Panc1 (cell line): Measurements from ENCODE around the gene PSMB7. TPM values are rescaled to one million over a fixed set of nuclear protein-coding genes. Genes with fewer than 3 reads are reported as not detected.

ENCODE experiments used
- ATAC-seq: fragments of 200-7000 bp; cut with Tn5 transposase; 2 replicates; pipeline ENCODE4 v1.9.1; 2020; ENCODE audit warnings: mild to moderate bottlenecking, moderate library complexity
- BruUV-seq: library from RNA; stranded (reverse); fragments of 400-500 nt; replicated peaks from 2 replicates; lab custom pipeline; 2021; lab: Mats Ljungman, UMichigan
- CTCF ChIA-PET: fragments of 300-600 bp; sonication (Branson Sonifier 250); formaldehyde crosslinking; loops from one replicate; lab custom pipeline; 2022; ENCODE audit warnings: antibody characterized with exemption; lab: Charles Lee
- POLR2A ChIA-PET: fragments of 300-600 bp; sonication (Branson Sonifier 250); formaldehyde crosslinking; loops from one replicate; lab custom pipeline; 2022; ENCODE audit warnings: antibody characterized with exemption; lab: Charles Lee
- DNase-seq: peaks from one replicate; pipeline ENCODE4 v3.0.0-alpha.2; 2010; ENCODE audit warnings: low read depth, low spot score
- H3K27ac ChIP-seq: 2 replicates; pipeline ENCODE4 v1.5.1; 2011; ENCODE audit warnings: mild to moderate bottlenecking, low read length, inconsistent platforms
- H3K27me3 ChIP-seq: fragments of 200-500 bp; sonication (Bioruptor generic); 2 replicates; pipeline ENCODE4 v1.6.0; 2014; ENCODE audit warnings: low read length, inconsistent platforms; ENCODE audit not compliant: control insufficient read depth, insufficient read depth
- H3K36me3 ChIP-seq: fragments of 200-500 bp; sonication (Bioruptor generic); 2 replicates; pipeline ENCODE4 v1.5.1; 2014; ENCODE audit warnings: inconsistent platforms, mild to moderate bottlenecking, low read length, moderate library complexity; ENCODE audit not compliant: control insufficient read depth, insufficient read depth
- H3K4me1 ChIP-seq: 2 replicates; pipeline ENCODE4 v1.5.1; 2011; ENCODE audit warnings: inconsistent platforms, mild to moderate bottlenecking, low read length, moderate library complexity; ENCODE audit not compliant: control insufficient read depth, insufficient read depth
- H3K4me3 ChIP-seq, 2 experiments: 2 replicates each; pipeline ENCODE4 v1.5.1; 2011 to 2012; ENCODE audit warnings: low read depth in 2 of 2, low read length in 2 of 2, mild to moderate bottlenecking in 2 of 2, inconsistent platforms in 1 of 2, moderate library complexity in 1 of 2
- H3K9me3 ChIP-seq: fragments of 200-500 bp; sonication (Bioruptor generic); 2 replicates; pipeline ENCODE4 v1.5.1; 2014; ENCODE audit warnings: low read depth, mild to moderate bottlenecking, inconsistent platforms, low read length, moderate library complexity; ENCODE audit not compliant: control insufficient read depth, insufficient read depth
- CTCF ChIP-seq: fragments of 450-650 bp; IDR thresholded peaks from 2 replicates; pipeline ENCODE4 v1.5.1; 2017; ENCODE audit warnings: mild to moderate bottlenecking
- POLR2AphosphoS5 ChIP-seq: IDR thresholded peaks from 2 replicates; pipeline ENCODE4 v1.6.1; 2012; ENCODE audit warnings: mild to moderate bottlenecking, low read depth, low read length, moderate library complexity
- REST ChIP-seq, 2 experiments: IDR thresholded peaks; 2 replicates each; pipeline ENCODE4 v1.6.1; 2011 to 2012; ENCODE audit warnings: low read depth in 2 of 2, control low read depth in 1 of 2, low read length in 1 of 2, mild to moderate bottlenecking in 1 of 2, moderate library complexity in 1 of 2; ENCODE audit not compliant: insufficient read depth in 1 of 2
- SIN3A ChIP-seq: IDR thresholded peaks from 2 replicates; pipeline ENCODE4 v1.6.1; 2012; ENCODE audit warnings: low read depth, mild to moderate bottlenecking, low read length, moderate library complexity, borderline replicate concordance; ENCODE audit not compliant: insufficient read depth
- TCF7L2 ChIP-seq: IDR thresholded peaks from 2 replicates; pipeline ENCODE4 v1.6.1; 2011; ENCODE audit warnings: mild to moderate bottlenecking, low read depth, low read length, inconsistent platforms
- in situ Hi-C: cut with HindIII; loops from 2 replicates; pipeline ENCODE4 v1.10.0; 2016; ENCODE audit warnings: low sequenced_read_pairs, low pct_unique_long_range_greater_than_20kb
- intact Hi-C: fragments of 100-400 bp; cut with micrococcal nuclease; formaldehyde crosslinking; loops from one replicate; pipeline ENCODE4 v1.10.0; 2022; ENCODE audit not compliant: unreplicated experiment
- total RNA-seq: library from RNA; stranded (reverse); gene quantifications from one replicate; pipeline ENCODE4 v1.2.1, GENCODE V29; 2021; ENCODE audit not compliant: unreplicated experiment

The PSMB7 gene
- total RNA-seq, 1 experiment from 2014 or later = 167 TPM

GRCh38 chr9:124454296-124454695 is 39.1 kb upstream of the PSMB7 start:
- ChIA-PET CTCF (no interaction called here), POLR2A (no interaction called here)
- Histone ChIP-seq H3K36me3 (no peaks in the 10 kb centered on the region), H3K4me3 (no peak overlapping the region), H3K27me3 (no peaks in the 10 kb centered on the region), H3K9me3 (no peaks in the 10 kb centered on the region), H3K27ac (no peak overlapping the region), H3K4me1 (no peaks in the 10 kb centered on the region)
- DNase-seq (no peak), ATAC-seq (no peak)
- no peak for TF ChIP-seq SIN3A
- no peak for TF ChIP-seq TCF7L2
- TF ChIP-seq CTCF = no peak
- TF ChIP-seq POLR2AphosphoS5 = no peak
- no peak for TF ChIP-seq REST (IDR thresholded peaks at IDR 0.05; ENCODE audit: insufficient read depth in 1 of 2, low read depth in 2 of 2, low read length in 1 of 2)
- in situ Hi-C loops = no loop called here
- BruUV-seq = no TSS peak
- intact Hi-C loops = no loop called here

- POLR2A ChIA-PET = interaction anchor here (0.6 kb wide), 1 partner anchor 62 kb away, joined by 7 read pairs; no protein-coding TSS in a partner anchor
- intact Hi-C loops (no loop called here), in situ Hi-C loops (no loop called here)
- Histone ChIP-seq H3K27ac (no peak overlapping the region), H3K9me3 (no peaks in the 10 kb centered on the region), H3K4me3 (peak overlapping the region; percentile 25 to 27; a peak in 3 of 4 replicates), H3K4me1 (no peaks in the 10 kb centered on the region), H3K27me3 (no peaks in the 10 kb centered on the region), H3K36me3 (no peaks in the 10 kb centered on the region)
- TF ChIP-seq REST (IDR thresholded peaks at IDR 0.05; ENCODE audit: insufficient read depth in 1 of 2, low read depth in 2 of 2, low read length in 1 of 2) (no peak), POLR2AphosphoS5 (no peak), TCF7L2 (no peak), CTCF (no peak), SIN3A (no peak)
- DNase-seq (no peak), ATAC-seq (peak; percentile 73)
- BruUV-seq = no TSS peak
- CTCF ChIA-PET = no interaction called here
Observed at GRCh38 chr9:124453586-124454191, 38.4 kb upstream of the PSMB7 start.
